HepG2 (cell line): ENCODE data around the gene AEBP1. TPM values are rescaled to one million over a fixed set of nuclear protein-coding genes. Genes with fewer than 3 reads are reported as not detected.
A peak's percentile ranks its signal among the peaks of the same experiment; 100 is the strongest.

Experiments
- ATAC-seq: fragments of 200-7000 bp; cut with Tn5 transposase; 3 replicates; pipeline ENCODE4 v1.9.1; 2020; ENCODE audit warnings: mild to moderate bottlenecking, moderate library complexity
- BruUV-seq: library from RNA; stranded (reverse); fragments of 400-500 nt; replicated peaks from 2 replicates; lab custom pipeline; 2021; lab: Mats Ljungman, UMichigan
- CTCF ChIA-PET: fragments of 300-600 bp; formaldehyde crosslinking; extraction: SDS; loops from one replicate; lab custom pipeline; 2021; ENCODE audit warnings: low total read pairs, inconsistent platforms, low intra/inter-chr PET ratio; lab: Yijun Ruan, JAX
- POLR2A ChIA-PET: fragments of 350-600 bp; sonication (Branson Sonifier 250); formaldehyde crosslinking; loops from one replicate; lab custom pipeline; 2020; ENCODE audit warnings: antibody characterized with exemption, inconsistent platforms; lab: Yijun Ruan, JAX
- DNase-seq: peaks from one replicate; pipeline ENCODE4 v3.0.0-alpha.2; 2015; ENCODE audit warnings: low spot score
- FAIRE-seq: peaks from 3 replicates; lab custom pipeline; 2011; peaks lifted over from hg19 to GRCh38; lab: Jason Lieb, UNC
- H2AFZ ChIP-seq: one replicate; pipeline ENCODE4 v1.6.1; 2011; ENCODE audit warnings: low read length, inconsistent platforms
- H3K27ac ChIP-seq: fragments of 300-600 bp; 3 replicates; pipeline ENCODE4 v1.8.0; 2011; ENCODE audit warnings: mixed run types, mild to moderate bottlenecking, mixed read lengths, low read length, inconsistent platforms; ENCODE audit not compliant: insufficient read depth; ENCODE audit errors: extremely low read length
- H3K27me3 ChIP-seq, 2 experiments: fragments of 200-600 bp in 1 of 2; 2 replicates in 1 of 2; 3 replicates in 1 of 2; pipeline versions ENCODE4 v1.6.0 to v1.8.0; 2011; ENCODE audit warnings: low read length in 2 of 2, mild to moderate bottlenecking in 2 of 2, moderate library complexity in 2 of 2, inconsistent platforms in 1 of 2; ENCODE audit not compliant: insufficient read depth in 2 of 2, control insufficient read depth in 1 of 2
- H3K36me3 ChIP-seq, 2 experiments: fragments of 200-600 bp in 1 of 2; replicated peaks in 1 of 2; 2 replicates in 1 of 2; 3 replicates in 1 of 2; pipeline versions ENCODE4 v1.5.1 to v1.8.0; 2011; ENCODE audit warnings: low read length in 2 of 2, inconsistent platforms in 1 of 2; ENCODE audit not compliant: insufficient read depth in 2 of 2, control insufficient read depth in 1 of 2
- H3K4me1 ChIP-seq: 2 replicates; pipeline ENCODE4 v1.5.1; 2012; ENCODE audit warnings: low read length, inconsistent platforms; ENCODE audit not compliant: insufficient read depth
- H3K4me2 ChIP-seq: 2 replicates; pipeline ENCODE4 v1.6.0; 2011; ENCODE audit warnings: low read depth, low read length, inconsistent platforms
- H3K4me3 ChIP-seq, 3 experiments: fragments of 200-600 bp in 1 of 3; sonication (generic), shearing (Covaris generic) in 1 of 3; replicated peaks in 1 of 3; 2 replicates each; pipeline ENCODE4 v1.5.1; 2011 to 2016; ENCODE audit warnings: low read length in 3 of 3, inconsistent platforms in 2 of 3, low read depth in 2 of 3, mild to moderate bottlenecking in 2 of 3, control low read depth in 1 of 3, mixed read lengths in 1 of 3; ENCODE audit not compliant: insufficient read depth in 1 of 3
- H3K79me2 ChIP-seq: one replicate; pipeline ENCODE4 v1.6.1; 2011; ENCODE audit warnings: low read length, inconsistent platforms; ENCODE audit not compliant: insufficient read depth
- H3K9ac ChIP-seq: 2 replicates; pipeline ENCODE4 v1.6.0; 2011; ENCODE audit warnings: mild to moderate bottlenecking, low read depth, low read length, inconsistent platforms; ENCODE audit not compliant: insufficient read depth
- H3K9me3 ChIP-seq: 2 replicates; pipeline ENCODE4 v1.5.1; 2012; ENCODE audit warnings: mild to moderate bottlenecking, low read length
- H4K20me1 ChIP-seq: 2 replicates; pipeline ENCODE4 v1.6.0; 2011; ENCODE audit warnings: inconsistent platforms, mild to moderate bottlenecking, low read length, moderate library complexity; ENCODE audit not compliant: insufficient read depth
- AKAP8 ChIP-seq: sonication (generic); formaldehyde crosslinking; IDR thresholded peaks from 2 replicates; pipeline ENCODE4 v1.5.1; 2020; ENCODE audit warnings: mild to moderate bottlenecking, missing genetic modification reagents
- JDP2 ChIP-seq: sonication (generic); formaldehyde crosslinking; IDR thresholded peaks from 2 replicates; pipeline ENCODE4 v1.8.1; 2022; ENCODE audit warnings: missing genetic modification reagents, borderline replicate concordance
- KDM2A ChIP-seq: sonication (generic); formaldehyde crosslinking; IDR thresholded peaks from 2 replicates; pipeline ENCODE4 v1.4.0; 2020; ENCODE audit warnings: low read depth, missing genetic modification reagents, borderline replicate concordance
- NR2F2 ChIP-seq: IDR thresholded peaks from 2 replicates; pipeline ENCODE4 v1.6.1; 2012; ENCODE audit warnings: low read depth, inconsistent platforms, borderline replicate concordance
- PHF21A ChIP-seq: sonication (generic); formaldehyde crosslinking; IDR thresholded peaks from 2 replicates; pipeline ENCODE4 v1.5.0; 2020; ENCODE audit warnings: mild to moderate bottlenecking, missing genetic modification reagents
- POLR2G ChIP-seq: fragments of 200-400 bp; formaldehyde crosslinking; IDR thresholded peaks from 2 replicates; pipeline ENCODE4 v1.6.1; 2018; ENCODE audit warnings: mild to moderate bottlenecking, low read depth, low read length, moderate library complexity
- RBM22 ChIP-seq: fragments of 200-400 bp; formaldehyde crosslinking; optimal IDR thresholded peaks from 2 replicates; pipeline ENCODE3; 2017; ENCODE audit warnings: mild to moderate bottlenecking, low read length, moderate library complexity
- XBP1 ChIP-seq: sonication (generic); formaldehyde crosslinking; IDR thresholded peaks from 2 replicates; pipeline ENCODE4 v1.5.0; 2020; ENCODE audit warnings: missing genetic modification reagents
- ZNF121 ChIP-seq: sonication (generic); formaldehyde crosslinking; IDR thresholded peaks from 2 replicates; pipeline ENCODE4 v1.5.0; 2020; ENCODE audit warnings: mild to moderate bottlenecking, missing genetic modification reagents
- ZNF431 ChIP-seq: sonication (generic); formaldehyde crosslinking; IDR thresholded peaks from 2 replicates; pipeline ENCODE4 v1.9.0; 2022; ENCODE audit warnings: missing genetic modification reagents, low read depth, mild to moderate bottlenecking, borderline replicate concordance
- ZNF788 ChIP-seq: sonication (generic); formaldehyde crosslinking; IDR thresholded peaks from 2 replicates; pipeline ENCODE4 v1.5.0; 2020; ENCODE audit warnings: mild to moderate bottlenecking, missing genetic modification reagents, borderline replicate concordance
- WGBS: methylation state at CpG from one replicate; pipeline ENCODE4 v1.1.6; 2017; ENCODE audit warnings: low lambda C conversion rate; 5-methylcytosine and 5-hydroxymethylcytosine counted together
- in situ Hi-C: cut with HindIII; loops from 2 replicates; pipeline ENCODE4 v1.10.0; 2017; ENCODE audit warnings: low pct_unique_long_range_greater_than_20kb; ENCODE audit not compliant: extremely low pct_ligation_motif_present
- intact Hi-C: fragments of 100-400 bp; cut with micrococcal nuclease; formaldehyde crosslinking; loops from one replicate; pipeline ENCODE4 v1.10.0; 2022; ENCODE audit not compliant: unreplicated experiment
- polyA plus RNA-seq, 8 experiments: library from polyadenylated mRNA; depleted of rRNA in 3 of 8; stranded (reverse) in 7 of 8; unstranded in 1 of 8; fragments of >200 nt; fragmentation: Illumina TruSeq in 4 of 8; extraction: Trizol in 4 of 8; gene quantifications; 2 replicates each; pipeline versions ENCODE4 v1.2.1 to v1.2.3, GENCODE V29; 2011 to 2016; ENCODE audit warnings: low read depth in 4 of 8, missing spikeins in 1 of 8, mixed read lengths in 1 of 8; ENCODE audit not compliant: insufficient read depth in 1 of 8
- total RNA-seq, 5 experiments: library from RNA; depleted of rRNA; stranded (reverse); fragments of >200 nt; fragmentation: Illumina TruSeq; extraction: Trizol; gene quantifications; 2 replicates each; pipeline ENCODE4 v1.2.3, GENCODE V29; 2016; ENCODE audit warnings: low read depth in 1 of 5
- TF ChIP-seq, protein P1 (sequence below): sonication (generic); formaldehyde crosslinking; IDR thresholded peaks from 2 replicates; pipeline ENCODE4 v1.9.0; 2021; ENCODE audit warnings: missing genetic modification reagents, borderline replicate concordance
- TF ChIP-seq, protein P2 (sequence below), 2 experiments: fragments of 450-650 bp in 1 of 2; sonication (generic) in 1 of 2; formaldehyde crosslinking; IDR thresholded peaks; 2 replicates each; pipeline versions ENCODE4 v1.5.0 to v1.8.0; 2020 to 2022; ENCODE audit warnings: mild to moderate bottlenecking in 1 of 2, missing genetic modification reagents in 1 of 2

Gene AEBP1
- total and polyA plus RNA-seq, 2 of the 13 experiments (the other 11 are each of a cell fraction or from before 2014, with no cell fraction given), result 0.22 to 0.55 TPM

DNA sequence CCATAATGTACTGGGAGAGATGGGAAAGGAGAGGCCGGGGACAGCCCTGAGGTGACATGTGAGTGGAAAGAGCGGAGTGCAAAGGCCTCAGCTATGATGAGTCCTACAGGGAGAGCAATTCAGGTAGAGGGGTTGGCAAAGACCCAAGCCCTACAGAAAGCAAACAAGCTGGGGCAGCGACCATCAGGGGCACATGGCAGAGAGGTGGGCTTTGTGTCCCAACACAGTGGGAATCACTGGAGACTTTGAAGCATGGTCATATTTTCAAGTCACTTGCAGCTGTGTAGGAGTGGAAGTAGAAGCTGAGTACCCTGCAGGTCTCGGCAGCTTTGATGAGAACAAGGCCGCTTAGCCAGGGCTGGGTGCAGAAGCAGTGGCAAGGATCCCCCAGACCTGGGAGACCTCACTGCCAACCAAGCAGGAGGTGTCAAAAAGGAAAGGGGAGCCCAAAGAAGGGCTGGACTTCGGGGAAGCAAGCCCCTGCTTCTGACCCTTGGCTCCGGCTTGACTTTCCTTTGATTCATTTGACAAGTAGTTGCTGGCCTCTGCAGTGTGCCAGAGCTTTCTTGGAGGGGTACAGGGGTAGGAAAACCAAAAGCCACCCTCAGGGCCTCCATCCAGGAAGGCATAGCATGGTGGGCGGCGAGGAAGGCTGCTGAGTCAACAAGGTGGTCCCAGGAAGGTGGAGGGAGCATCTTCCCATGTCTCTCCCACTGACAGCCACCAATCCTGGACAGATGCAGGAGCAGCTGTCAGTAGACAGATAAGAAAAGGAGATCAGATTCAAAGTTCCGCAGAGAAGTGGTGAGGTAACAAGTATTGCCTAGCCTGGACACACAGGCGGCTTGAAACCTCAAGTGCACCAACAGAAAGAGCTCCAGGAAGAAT lies 36.8 kb upstream of the AEBP1 start:
- POLR2A ChIA-PET, result interaction anchor here (0.8 to 1.9 kb wide), 4 partner anchors 23 to 506 kb away, joined by 3 to 6 read pairs (median 4); partner anchors contain the start of genes DBNL, DDX56 and YKT6
- H3K4me1 ChIP-seq, result peaks cover 77% of the 10 kb centered on the region
- intact Hi-C loops, result no loop called here
- H3K79me2 ChIP-seq, result no peaks in the 10 kb centered on the region
- H3K4me3 ChIP-seq, result no peak overlapping the region
- H3K9ac ChIP-seq, result no peak overlapping the region
- FAIRE-seq, result no peak
- in situ Hi-C loops, result no loop called here
- H3K9me3 ChIP-seq, result no peaks in the 10 kb centered on the region
- peak; percentile 92; the same call in 1 of the 2 replicates for TF ChIP-seq ZNF431
- TF ChIP-seq ZNF121 (CRISPR knock-in tag), result no peak
- peak; percentile 54; the same call in 1 of the 2 replicates for TF ChIP-seq KDM2A (CRISPR knock-in tag)
- TF ChIP-seq JDP2 (CRISPR knock-in tag), result no peak
- TF ChIP-seq, protein P1, sequence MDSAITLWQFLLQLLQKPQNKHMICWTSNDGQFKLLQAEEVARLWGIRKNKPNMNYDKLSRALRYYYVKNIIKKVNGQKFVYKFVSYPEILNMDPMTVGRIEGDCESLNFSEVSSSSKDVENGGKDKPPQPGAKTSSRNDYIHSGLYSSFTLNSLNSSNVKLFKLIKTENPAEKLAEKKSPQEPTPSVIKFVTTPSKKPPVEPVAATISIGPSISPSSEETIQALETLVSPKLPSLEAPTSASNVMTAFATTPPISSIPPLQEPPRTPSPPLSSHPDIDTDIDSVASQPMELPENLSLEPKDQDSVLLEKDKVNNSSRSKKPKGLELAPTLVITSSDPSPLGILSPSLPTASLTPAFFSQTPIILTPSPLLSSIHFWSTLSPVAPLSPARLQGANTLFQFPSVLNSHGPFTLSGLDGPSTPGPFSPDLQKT (CRISPR knock-in tag), result no peak
- TF ChIP-seq ZNF788 (CRISPR knock-in tag), result 0 out of 2 replicates have a peak, but pooled peaks have one; percentile 34
- TF ChIP-seq, protein P2, sequence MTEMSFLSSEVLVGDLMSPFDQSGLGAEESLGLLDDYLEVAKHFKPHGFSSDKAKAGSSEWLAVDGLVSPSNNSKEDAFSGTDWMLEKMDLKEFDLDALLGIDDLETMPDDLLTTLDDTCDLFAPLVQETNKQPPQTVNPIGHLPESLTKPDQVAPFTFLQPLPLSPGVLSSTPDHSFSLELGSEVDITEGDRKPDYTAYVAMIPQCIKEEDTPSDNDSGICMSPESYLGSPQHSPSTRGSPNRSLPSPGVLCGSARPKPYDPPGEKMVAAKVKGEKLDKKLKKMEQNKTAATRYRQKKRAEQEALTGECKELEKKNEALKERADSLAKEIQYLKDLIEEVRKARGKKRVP (CRISPR knock-in tag; IDR thresholded peaks at IDR 0.05), result no peak
- TF ChIP-seq AKAP8, result peak; percentile 76; the same call in 1 of the 2 replicates
- TF ChIP-seq RBM22, result peak; percentile 30
- no peak for TF ChIP-seq XBP1 (CRISPR knock-in tag)
- TF ChIP-seq NR2F2, result 0 out of 2 replicates have a peak, but pooled peaks have one; percentile 10
- TF ChIP-seq POLR2G, result peak; percentile 52
- TF ChIP-seq PHF21A (CRISPR knock-in tag), result no peak
- BruUV-seq, result no TSS peak
- CTCF ChIA-PET, result no interaction called here
- no peak overlapping the region for H2AFZ ChIP-seq
- no peaks in the 10 kb centered on the region for H3K36me3 ChIP-seq
- no peak overlapping the region for H3K4me2 ChIP-seq
- no peaks in the 10 kb centered on the region for H3K27me3 ChIP-seq
- peak; percentile 15 for ATAC-seq
- DNase-seq, result no peak
- WGBS, result 43% methylated on average over 11 of the region's 11 CpGs
- no peaks in the 10 kb centered on the region for H4K20me1 ChIP-seq
- H3K27ac ChIP-seq, result no peak overlapping the region
